Liver (tissue), 9 donors: ENCODE results near the gene SHB. TPM values are rescaled to one million over a fixed set of nuclear protein-coding genes. Genes with fewer than 3 reads are reported as not detected.

Experiments used
- DNase-seq: peaks from one replicate; pipeline ENCODE4 v3.0.0-alpha.2; 2017; ENCODE audit warnings: low spot score
- H3K27ac ChIP-seq, 2 donors: one replicate each; pipeline ENCODE4 v1.7.0; 2013; ENCODE audit warnings: inconsistent platforms in 2 of 2, low read length in 2 of 2, control low read depth in 1 of 2, low read depth in 1 of 2, mild to moderate bottlenecking in 1 of 2
- H3K27me3 ChIP-seq, 4 donors: one replicate each; pipeline versions ENCODE4 v1.6.1 to v1.7.0; 2013; ENCODE audit warnings: low read length in 3 of 4, inconsistent platforms in 1 of 4, mild to moderate bottlenecking in 1 of 4, moderate library complexity in 1 of 4; ENCODE audit not compliant: control insufficient read depth in 4 of 4, insufficient read depth in 4 of 4
- H3K36me3 ChIP-seq, 4 donors: one replicate each; pipeline versions ENCODE4 v1.6.1 to v1.7.0; 2013; ENCODE audit warnings: low read length in 3 of 4, mild to moderate bottlenecking in 3 of 4, low read depth in 1 of 4, moderate library complexity in 1 of 4; ENCODE audit not compliant: control insufficient read depth in 4 of 4, insufficient read depth in 3 of 4
- H3K4me1 ChIP-seq, 4 donors: one replicate each; pipeline versions ENCODE4 v1.6.1 to v1.7.0; 2013; ENCODE audit warnings: low read length in 3 of 4, mild to moderate bottlenecking in 3 of 4, moderate library complexity in 1 of 4; ENCODE audit not compliant: control insufficient read depth in 4 of 4, insufficient read depth in 4 of 4
- H3K4me3 ChIP-seq, 3 donors: one replicate each; pipeline versions ENCODE4 v1.6.1 to v1.7.0; 2013; ENCODE audit warnings: low read length in 3 of 3, control low read depth in 1 of 3, low read depth in 1 of 3, mild to moderate bottlenecking in 1 of 3
- H3K9ac ChIP-seq, 2 donors: one replicate each; pipeline ENCODE4 v1.7.0; 2013; ENCODE audit warnings: low read length in 2 of 2, mild to moderate bottlenecking in 2 of 2, moderate library complexity in 2 of 2, control low read depth in 1 of 2, low read depth in 1 of 2
- H3K9me3 ChIP-seq, 4 donors: one replicate each; pipeline versions ENCODE4 v1.6.1 to v1.7.0; 2013; ENCODE audit warnings: low read length in 3 of 4; ENCODE audit not compliant: control insufficient read depth in 4 of 4
- CTCF ChIP-seq: fragments of 150-350 bp; IDR thresholded peaks from 2 replicates; pipeline ENCODE4 v1.5.1; 2017; ENCODE audit warnings: improper control_type of control experiment, low read depth, low read length; ENCODE audit not compliant: missing input control
- EGR1 ChIP-seq, 2 donors: IDR thresholded peaks; 2 replicates each; pipeline ENCODE4 v1.6.1; 2016 to 2018; ENCODE audit warnings: antibody characterized with exemption in 2 of 2, low read depth in 2 of 2
- GABPA ChIP-seq, 2 donors: IDR thresholded peaks in 1 of 2; conservative IDR thresholded peaks in 1 of 2; 2 replicates each; pipeline ENCODE4 v1.6.1; 2016; ENCODE audit warnings: antibody characterized with exemption in 2 of 2, mild to moderate bottlenecking in 1 of 2, moderate library complexity in 1 of 2
- HNF4A ChIP-seq, 2 donors: conservative IDR thresholded peaks; 2 replicates each; pipeline ENCODE4 v1.6.1; 2016; ENCODE audit warnings: antibody characterized with exemption in 2 of 2, mild to moderate bottlenecking in 2 of 2
- HNF4G ChIP-seq: IDR thresholded peaks from 2 replicates; pipeline ENCODE4 v1.6.1; 2016; ENCODE audit warnings: antibody characterized with exemption
- JUND ChIP-seq, 2 donors: IDR thresholded peaks; 2 replicates each; pipeline ENCODE4 v1.6.1; 2016; ENCODE audit warnings: antibody characterized with exemption in 2 of 2
- MAX ChIP-seq: IDR thresholded peaks from 2 replicates; pipeline ENCODE4 v1.6.1; 2016; ENCODE audit warnings: antibody characterized with exemption
- REST ChIP-seq: IDR thresholded peaks from 2 replicates; pipeline ENCODE4 v1.6.1; 2016; ENCODE audit warnings: antibody characterized with exemption, mild to moderate bottlenecking
- RXRA ChIP-seq, 2 donors: IDR thresholded peaks; 2 replicates each; pipeline ENCODE4 v1.6.1; 2017 to 2018; ENCODE audit warnings: antibody characterized with exemption in 2 of 2, mild to moderate bottlenecking in 1 of 2
- SP1 ChIP-seq: IDR thresholded peaks from 2 replicates; pipeline ENCODE4 v1.6.1; 2018; ENCODE audit warnings: antibody characterized with exemption, mild to moderate bottlenecking
- YY1 ChIP-seq: IDR thresholded peaks from 2 replicates; pipeline ENCODE4 v1.6.1; 2016; ENCODE audit warnings: antibody characterized with exemption, mild to moderate bottlenecking
- ZBTB33 ChIP-seq: IDR thresholded peaks from 2 replicates; pipeline ENCODE4 v1.6.1; 2016; ENCODE audit warnings: antibody characterized with exemption
- WGBS: extraction: QIAGEN DNeasy Blood & Tissue Kit; methylation state at CpG from one replicate; pipeline ENCODE4 v1.1.7; 2013; 5-methylcytosine and 5-hydroxymethylcytosine counted together
- polyA plus RNA-seq, 2 donors: library from polyadenylated mRNA; stranded (reverse) in 1 of 2; unstranded in 1 of 2; fragments of 200-250 nt in 1 of 2; fragments of >200 nt in 1 of 2; fragmentation: Nextera tagmentation in 1 of 2; extraction: Ambion mirVana in 1 of 2; gene quantifications; one replicate each; pipeline versions ENCODE4 v1.2.1 to v1.2.3, GENCODE V29; 2013 to 2015
- total RNA-seq, 2 donors: library from RNA; depleted of rRNA; stranded (reverse); fragments of >200 nt; gene quantifications; one replicate each; pipeline ENCODE4 v1.2.3, GENCODE V29; 2014
- donor health status: healthy.
- donor health status: healthy.
- donor health status: healthy.
- donor health status: healthy.
- donor health status: healthy.

SHB gene
- total and polyA plus RNA-seq, 4 donors, result 3.4 to 17.3 (median 7.0) TPM

GRCh38 chr9:38110476-38110875, 41.4 kb upstream of the SHB start:
- H3K27ac ChIP-seq, result no peak overlapping the region

GRCh38 chr9:38109601-38110000, 40.6 kb upstream of the SHB start:
- Histone ChIP-seq H3K27ac (no peak overlapping the region), H3K36me3 (no peaks in the 10 kb centered on the region), H3K4me3 (no peak overlapping the region), H3K4me1 (no peaks in the 10 kb centered on the region), H3K9ac (no peak overlapping the region), H3K9me3 (no peaks in the 10 kb centered on the region), H3K27me3 (no peaks in the 10 kb centered on the region)
- WGBS, result 71% methylated on average over 6 of the region's 6 CpGs
- no peak for DNase-seq
- no peak for TF ChIP-seq HNF4A (conservative IDR thresholded peaks at IDR 0.05)
- TF ChIP-seq MAX, result no peak
- TF ChIP-seq GABPA (IDR thresholded peaks at IDR 0.05 in 1 of 2, conservative IDR thresholded peaks at IDR 0.05 in 1 of 2), result no peak
- no peak for TF ChIP-seq CTCF
- TF ChIP-seq ZBTB33, result no peak
- TF ChIP-seq REST, result no peak
- TF ChIP-seq YY1, result no peak
- no peak for TF ChIP-seq JUND (IDR thresholded peaks at IDR 0.05)

More at GRCh38 chr9:38110476-38110875, 41.4 kb upstream of the SHB start:
- 63% methylated on average over 6 of the region's 6 CpGs for WGBS
- no peaks in the 10 kb centered on the region for H3K4me1 ChIP-seq
- H3K9me3 ChIP-seq, result no peaks in the 10 kb centered on the region
- H3K27me3 ChIP-seq, result no peaks in the 10 kb centered on the region
- no peak overlapping the region for H3K4me3 ChIP-seq
- TF ChIP-seq EGR1 (IDR thresholded peaks at IDR 0.05; ENCODE audit: low read depth in 2 of 2), result no peak
- TF ChIP-seq SP1, result no peak
- TF ChIP-seq RXRA (IDR thresholded peaks at IDR 0.05), result no peak
- TF ChIP-seq HNF4G, result no peak
- DNase-seq, result no peak
- H3K36me3 ChIP-seq, result no peaks in the 10 kb centered on the region
- no peak overlapping the region for H3K9ac ChIP-seq
